H1 (cell line): Measurements from ENCODE around the gene GLIPR2. TPM values are rescaled to one million over a fixed set of nuclear protein-coding genes. Genes with fewer than 3 reads are reported as not detected.
A peak's percentile ranks its signal among the peaks of the same experiment; 100 is the strongest.

ENCODE experiments used
- BCL11A ChIP-seq, 2 experiments: IDR thresholded peaks; one replicate each; pipeline ENCODE4 v1.6.1; 2011; ENCODE audit warnings: low read depth in 2 of 2, low read length in 2 of 2, mild to moderate bottlenecking in 2 of 2
- HDAC6 ChIP-seq: IDR thresholded peaks from one replicate; pipeline ENCODE4 v1.7.1; 2012; ENCODE audit warnings: low read depth, mild to moderate bottlenecking, inconsistent platforms, low read length, moderate library complexity
- POLR2AphosphoS5 ChIP-seq: IDR thresholded peaks from 2 replicates; pipeline ENCODE4 v1.6.1; 2011; ENCODE audit warnings: low read depth, low read length
- POU5F1 ChIP-seq: IDR thresholded peaks from 2 replicates; pipeline ENCODE4 v1.6.1; 2011; ENCODE audit warnings: low read depth, mild to moderate bottlenecking, low read length, moderate library complexity
- RFX5 ChIP-seq: IDR thresholded peaks from 2 replicates; pipeline ENCODE4 v1.6.1; 2011; ENCODE audit warnings: low read depth, low read length, improper control_type of control experiment, borderline replicate concordance
- SP1 ChIP-seq: IDR thresholded peaks from 2 replicates; pipeline ENCODE4 v1.6.1; 2011; ENCODE audit warnings: low read depth, low read length
- SRF ChIP-seq: IDR thresholded peaks from 2 replicates; pipeline ENCODE4 v1.6.1; 2011; ENCODE audit warnings: mild to moderate bottlenecking, low read depth, low read length, moderate library complexity
- TBP ChIP-seq: IDR thresholded peaks from 2 replicates; pipeline ENCODE4 v1.6.1; 2011; ENCODE audit warnings: low read depth, low read length, improper control_type of control experiment
- polyA plus RNA-seq, 7 experiments: library from polyadenylated mRNA; depleted of rRNA in 3 of 7; stranded (reverse) in 5 of 7; unstranded in 2 of 7; fragments of >200 nt in 5 of 7; fragments of 200-250 nt in 2 of 7; gene quantifications; 1 replicate in 5 of 7; 2 replicates in 1 of 7; 4 replicates in 1 of 7; pipeline versions ENCODE4 v1.2.1 to v1.2.3, GENCODE V29; 2011 to 2013; ENCODE audit warnings: missing spikeins in 2 of 7, mixed read lengths in 2 of 7
- total RNA-seq: library from RNA; stranded (reverse); fragmentation: NEBNext Ultra II Directional; extraction: Animal tissue kit (Norgen Biotek cat#: 25700); gene quantifications from 2 replicates; pipeline ENCODE4 v1.2.1, GENCODE V29; 2021
- TF ChIP-seq, protein P1 (sequence below): IDR thresholded peaks from 2 replicates; pipeline ENCODE4 v1.6.1; 2011; ENCODE audit warnings: low read depth, mild to moderate bottlenecking, low read length; ENCODE audit not compliant: insufficient read depth

GLIPR2 gene
- total and polyA plus RNA-seq, 2 of the 8 experiments (the other 6 are each of a cell fraction or from before 2014, with no cell fraction given), result 7.9 to 12.0 TPM

DNA sequence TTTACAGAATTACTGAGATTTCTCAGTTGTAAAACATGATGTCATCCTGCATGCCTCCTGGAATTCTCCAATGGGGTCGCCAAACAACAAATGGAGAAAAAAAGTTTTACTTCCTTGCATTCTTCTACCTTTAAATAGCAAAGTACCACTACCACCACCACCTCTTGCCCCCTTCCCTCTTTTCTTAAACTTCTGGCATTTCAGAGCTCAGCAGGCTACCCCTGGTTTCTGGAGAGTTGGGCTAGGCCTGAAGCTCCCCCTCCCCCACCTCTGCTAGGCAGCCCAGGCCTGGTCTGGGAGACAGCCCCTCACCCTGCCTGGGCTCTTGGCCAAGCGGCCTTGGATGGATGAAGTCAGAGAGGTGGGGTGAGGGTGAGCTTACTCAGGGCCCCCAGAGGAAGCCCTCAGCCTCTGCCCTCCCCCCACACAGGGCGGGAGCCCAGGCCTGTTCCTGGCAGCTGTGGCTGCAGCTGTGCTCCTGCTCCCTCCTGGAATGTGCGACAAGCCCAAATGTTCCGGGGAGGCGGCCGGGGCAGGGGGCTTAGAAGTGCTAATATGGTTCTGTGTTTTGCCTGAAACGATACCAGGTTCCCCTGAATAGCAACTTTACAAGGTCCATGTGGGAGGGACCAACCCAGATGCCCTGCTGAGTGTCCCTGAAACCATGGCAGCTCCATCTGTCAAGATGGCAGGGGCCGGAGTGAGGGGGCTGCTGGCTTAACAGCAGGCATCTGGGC lies 26.7 kb downstream of the GLIPR2 start (continued):
- TF ChIP-seq SP1 (peak; percentile 77; the same call in 1 of the 2 replicates), POU5F1 (no peak), SRF (no peak), RFX5 (no peak), POLR2AphosphoS5 (0 out of 2 replicates have a peak, but pooled peaks have one; percentile 38), BCL11A (IDR thresholded peaks at IDR 0.05; ENCODE audit: low read depth in 2 of 2, low read length in 2 of 2) (no peak), HDAC6 (no peak), TBP (peak; percentile 45; the same call in 1 of the 2 replicates)
- TF ChIP-seq, protein P1, sequence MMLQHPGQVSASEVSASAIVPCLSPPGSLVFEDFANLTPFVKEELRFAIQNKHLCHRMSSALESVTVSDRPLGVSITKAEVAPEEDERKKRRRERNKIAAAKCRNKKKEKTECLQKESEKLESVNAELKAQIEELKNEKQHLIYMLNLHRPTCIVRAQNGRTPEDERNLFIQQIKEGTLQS, result no peak
